ENCODE data around the gene VAV2.

- TF ChIP-seq, protein P1, sequence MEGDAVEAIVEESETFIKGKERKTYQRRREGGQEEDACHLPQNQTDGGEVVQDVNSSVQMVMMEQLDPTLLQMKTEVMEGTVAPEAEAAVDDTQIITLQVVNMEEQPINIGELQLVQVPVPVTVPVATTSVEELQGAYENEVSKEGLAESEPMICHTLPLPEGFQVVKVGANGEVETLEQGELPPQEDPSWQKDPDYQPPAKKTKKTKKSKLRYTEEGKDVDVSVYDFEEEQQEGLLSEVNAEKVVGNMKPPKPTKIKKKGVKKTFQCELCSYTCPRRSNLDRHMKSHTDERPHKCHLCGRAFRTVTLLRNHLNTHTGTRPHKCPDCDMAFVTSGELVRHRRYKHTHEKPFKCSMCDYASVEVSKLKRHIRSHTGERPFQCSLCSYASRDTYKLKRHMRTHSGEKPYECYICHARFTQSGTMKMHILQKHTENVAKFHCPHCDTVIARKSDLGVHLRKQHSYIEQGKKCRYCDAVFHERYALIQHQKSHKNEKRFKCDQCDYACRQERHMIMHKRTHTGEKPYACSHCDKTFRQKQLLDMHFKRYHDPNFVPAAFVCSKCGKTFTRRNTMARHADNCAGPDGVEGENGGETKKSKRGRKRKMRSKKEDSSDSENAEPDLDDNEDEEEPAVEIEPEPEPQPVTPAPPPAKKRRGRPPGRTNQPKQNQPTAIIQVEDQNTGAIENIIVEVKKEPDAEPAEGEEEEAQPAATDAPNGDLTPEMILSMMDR (IDR thresholded peaks at IDR 0.05) = no peak
- TF ChIP-seq POLR2A (IDR thresholded peaks at IDR 0.05) (no peak), POLR2AphosphoS5 (IDR thresholded peaks at IDR 0.05) (no peak)
Observed at GRCh38 chr9:133812941-133813748, 179.0 kb downstream of the VAV2 start.

Data from breast epithelium (tissue), 3 donors.